Putamen (tissue), 1 donor: Measurements from ENCODE around the gene NKX1-1.
"Not testable (repeated sequence)": the region's sequence is repeated elsewhere in the genome, so short reads cannot be mapped to it uniquely, and the experiment has no call there.

Experiments used
- DNase-seq: peaks from one replicate; pipeline ENCODE4 v3.0.0-alpha.2; 2016; ENCODE audit warnings: low spot score

NKX1-1 gene

GRCh38 chr4:1373892-1374705 is 32.1 kb downstream of the NKX1-1 start:
- no peak for DNase-seq

DNA sequence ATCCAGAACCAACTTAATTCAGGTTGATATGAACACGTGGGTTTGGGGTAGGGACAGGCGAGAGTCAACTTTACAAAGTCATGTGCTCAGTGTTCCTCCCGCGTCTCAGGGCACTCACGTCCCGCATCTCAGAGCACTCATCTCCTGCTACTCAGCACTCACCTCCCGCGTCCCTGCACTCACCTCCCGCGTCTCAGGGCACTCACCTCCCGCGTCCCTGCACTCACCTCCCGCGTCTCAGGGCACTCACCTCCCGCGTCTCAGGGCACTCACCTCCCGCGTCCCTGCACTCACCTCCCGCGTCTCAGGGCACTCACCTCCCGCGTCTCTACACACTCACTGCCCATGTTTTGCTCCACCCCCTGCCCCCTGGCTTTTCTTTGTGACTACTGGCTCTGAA is 33.7 kb downstream of the NKX1-1 start:
- not testable (repeated sequence) for DNase-seq

DNA sequence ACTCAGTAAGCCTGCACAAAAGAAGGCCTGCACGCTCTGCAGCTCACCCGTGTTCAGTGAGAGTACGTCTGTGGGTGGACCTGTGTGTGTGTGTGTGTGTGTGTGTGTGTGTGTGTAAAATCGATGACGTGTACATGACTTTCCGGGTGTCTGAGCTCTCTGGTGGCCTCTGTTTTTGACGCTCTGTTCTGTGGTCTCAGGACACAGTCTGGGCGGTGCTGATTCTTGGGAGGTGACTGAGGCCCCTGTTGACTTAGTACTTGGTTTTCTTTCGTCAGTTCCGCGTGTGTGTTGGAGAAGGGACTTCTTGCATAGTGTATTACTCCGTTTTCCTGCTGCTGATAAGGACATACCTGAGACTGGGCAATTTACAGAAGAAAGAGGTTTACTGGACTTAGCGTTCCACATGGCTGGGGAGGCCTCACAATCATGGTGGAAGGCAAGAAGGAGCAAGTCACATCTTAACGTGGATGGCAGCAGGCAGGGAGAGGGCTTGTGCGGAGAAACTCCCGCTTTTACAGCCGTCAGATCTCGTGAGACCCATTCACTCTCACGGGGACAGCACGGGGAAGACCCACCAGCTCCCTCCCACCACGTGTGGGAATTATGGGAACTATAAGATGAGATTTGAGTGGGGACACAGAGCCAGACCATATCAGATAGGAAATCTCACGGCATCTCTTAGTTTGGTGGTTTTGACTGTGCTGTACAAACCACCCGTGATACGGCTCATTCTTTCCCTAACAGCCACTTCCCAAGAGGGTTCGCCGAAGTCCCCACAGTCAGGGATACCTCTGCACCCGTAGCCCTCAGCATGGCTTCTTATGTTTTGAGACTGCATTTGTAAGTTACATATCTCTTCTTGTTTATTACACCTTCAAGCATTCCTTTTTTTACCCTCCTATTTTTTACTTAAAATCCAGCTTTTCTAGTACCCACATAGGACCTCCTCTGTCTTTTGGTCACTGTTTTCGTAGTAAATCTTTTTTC is 34.8 kb downstream of the NKX1-1 start:
- no peak for DNase-seq

GRCh38 chr4:1370321-1371124 is 35.7 kb downstream of the NKX1-1 start:
- DNase-seq = no peak

DNA sequence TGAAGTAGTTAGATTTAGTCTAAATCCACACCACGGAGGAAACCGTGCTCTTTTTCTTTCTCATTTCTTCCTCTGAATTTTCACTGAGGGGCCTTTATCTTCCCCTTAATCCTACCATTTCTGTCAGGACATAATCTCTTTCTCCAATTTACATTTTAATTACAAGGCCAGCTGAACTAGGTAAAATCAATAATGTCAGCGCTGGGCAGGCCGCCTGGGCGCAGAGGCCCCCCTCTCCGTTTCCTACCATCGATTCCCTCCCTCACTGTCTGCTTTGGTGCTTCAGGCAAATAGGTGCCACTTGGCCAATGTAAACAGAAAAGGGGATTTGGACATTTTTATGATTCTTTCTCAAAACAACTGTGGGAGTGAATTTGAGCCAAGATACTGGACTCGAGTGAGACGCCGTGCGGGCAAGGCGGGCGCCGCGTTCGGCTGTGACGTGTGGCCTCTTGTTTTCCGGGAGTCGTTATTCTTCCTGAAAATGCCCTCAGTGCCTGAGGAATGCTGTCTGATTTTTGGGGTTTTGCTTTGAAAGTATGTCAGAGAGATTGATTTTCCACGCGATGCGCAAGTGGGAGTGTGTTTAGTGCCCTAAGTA is 36.7 kb downstream of the NKX1-1 start:
- no peak for DNase-seq

- DNase-seq = no peak
Measured at GRCh38 chr4:1369091-1369450, 37.2 kb downstream of the NKX1-1 start.

GRCh38 chr4:1368421-1369090 is 37.7 kb downstream of the NKX1-1 start:
- no peak for DNase-seq

DNA sequence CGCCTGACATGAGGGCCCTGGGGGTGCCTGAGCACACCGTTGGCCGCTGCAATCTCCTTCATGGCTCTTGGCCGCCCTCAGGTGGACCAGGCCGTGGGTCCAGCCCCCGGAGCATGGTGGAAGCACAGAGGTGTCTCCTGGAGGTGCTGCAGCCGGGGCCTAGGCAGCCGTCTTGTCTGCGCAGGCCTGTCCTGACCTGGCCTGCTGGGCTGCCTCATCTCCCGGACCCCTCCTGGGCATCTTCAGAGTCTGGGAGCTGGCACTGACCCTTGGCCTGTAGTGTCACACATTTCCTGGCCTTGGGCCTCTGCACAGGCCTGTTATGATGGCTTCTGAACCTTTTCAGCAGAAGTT is 38.3 kb downstream of the NKX1-1 start:
- DNase-seq = no peak

DNA sequence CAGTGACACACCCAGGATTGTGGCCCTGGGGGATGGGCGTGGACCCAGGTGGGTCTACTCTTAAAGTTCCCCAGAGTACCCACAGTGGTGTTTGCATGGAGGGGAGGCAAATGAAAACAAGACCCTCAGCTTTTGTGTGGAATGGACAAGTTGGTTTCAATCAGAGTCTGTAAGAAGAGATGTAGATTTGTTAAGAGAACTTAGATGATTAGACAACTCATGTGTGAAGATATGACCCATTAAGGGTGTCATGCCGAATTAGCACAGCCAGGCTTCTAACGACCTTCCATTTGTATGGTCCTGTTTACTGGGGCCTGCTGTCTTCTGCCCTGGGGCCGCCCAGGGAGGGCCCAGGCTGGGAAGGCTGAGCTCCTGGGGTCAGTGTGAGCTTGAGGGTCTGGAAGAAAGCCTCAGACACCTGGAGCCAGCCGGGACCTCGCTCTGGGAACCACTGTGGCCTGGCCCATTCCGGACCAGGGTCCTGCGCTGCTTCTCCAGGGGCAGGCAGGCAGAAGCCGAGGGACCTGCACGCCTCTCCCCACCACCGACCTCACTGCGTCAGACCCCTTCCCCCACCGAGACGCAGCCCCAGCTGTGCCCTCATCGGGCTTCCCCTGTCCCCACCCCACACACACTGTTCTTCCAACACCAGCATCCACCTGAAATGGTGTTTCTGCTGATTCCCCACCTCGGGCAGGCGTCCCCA is 38.9 kb downstream of the NKX1-1 start:
- DNase-seq = no peak

DNA sequence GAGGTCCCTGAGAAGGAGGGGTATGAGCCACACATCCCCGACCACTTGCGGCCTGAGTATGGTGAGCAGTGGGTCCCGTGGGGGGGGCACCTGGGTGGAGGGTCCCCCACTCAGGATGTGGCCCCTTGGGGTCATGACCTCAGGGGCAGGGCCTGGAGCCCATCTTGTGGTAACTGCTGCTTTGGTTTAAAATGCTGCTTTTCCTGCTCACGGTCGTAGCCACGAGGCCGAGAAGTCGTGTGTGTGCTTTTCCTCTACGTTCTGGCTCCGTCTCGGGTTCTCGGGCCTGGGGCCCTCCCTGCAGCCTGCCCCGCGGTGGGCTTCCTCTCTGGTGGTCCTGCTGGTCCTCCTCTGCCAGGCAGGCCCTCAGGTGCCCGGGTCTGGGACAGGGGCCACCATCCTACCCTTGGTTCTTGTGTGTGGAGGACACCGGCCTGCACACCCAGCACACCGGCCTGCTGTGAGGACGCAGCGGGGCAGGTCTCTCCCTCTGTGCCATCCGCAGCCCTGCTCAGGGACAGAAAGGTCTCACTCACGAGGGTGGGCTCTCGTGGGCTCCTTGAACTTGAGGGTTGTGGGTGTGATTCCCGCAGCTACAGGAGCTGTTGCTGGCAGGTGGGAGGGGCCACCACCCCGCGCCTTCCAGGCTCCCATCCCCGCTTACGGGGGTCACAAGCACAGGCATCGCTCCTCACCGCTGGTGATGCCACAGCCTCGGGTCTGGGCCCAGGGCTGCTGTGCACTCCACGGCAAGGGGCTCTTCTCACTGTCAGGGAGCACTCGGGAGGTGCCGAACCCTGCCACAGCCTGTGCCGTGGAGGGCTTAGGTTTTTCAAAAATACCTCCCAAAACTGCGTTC is 39.6 kb downstream of the NKX1-1 start:
- DNase-seq = no peak

GRCh38 chr4:1365271-1366178 is 40.7 kb downstream of the NKX1-1 start:
- no peak for DNase-seq

- DNase-seq = no peak
Measured at GRCh38 chr4:1364748-1365147, 41.5 kb downstream of the NKX1-1 start.

DNA sequence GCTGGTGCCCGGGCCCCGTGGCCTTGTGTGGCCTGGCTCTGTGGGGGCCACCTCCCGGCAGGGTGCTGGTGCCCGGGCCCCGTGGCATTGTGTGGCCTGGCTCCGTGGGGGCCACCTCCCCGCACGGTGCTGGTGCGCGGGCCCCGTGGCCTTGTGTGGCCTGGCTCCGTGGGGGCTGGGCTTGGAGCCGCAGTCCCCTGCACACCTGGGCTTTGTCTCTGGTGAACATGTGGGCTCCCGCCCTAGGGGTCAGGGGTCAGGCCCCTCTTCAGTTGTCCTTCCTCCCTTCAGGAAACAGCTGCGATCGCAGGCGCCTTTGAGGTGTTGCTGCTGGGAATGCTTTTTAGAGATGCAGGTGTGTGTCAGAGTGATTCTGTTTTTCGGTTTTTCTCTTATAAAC is 42.0 kb downstream of the NKX1-1 start:
- DNase-seq = no peak

GRCh38 chr4:1363513-1363912 is 42.7 kb downstream of the NKX1-1 start:
- no peak for DNase-seq

- no peak for DNase-seq
Measured at GRCh38 chr4:1362521-1362920, 43.7 kb downstream of the NKX1-1 start.

GRCh38 chr4:1362046-1362445 is 44.2 kb downstream of the NKX1-1 start:
- DNase-seq = no peak

- no peak for DNase-seq
Measured at GRCh38 chr4:1361431-1361830, 44.8 kb downstream of the NKX1-1 start.

- DNase-seq = no peak
Measured at GRCh38 chr4:1360423-1361283, 45.6 kb downstream of the NKX1-1 start.
